WTC11 (cell line): ENCODE data around the gene PPM1E. TPM values are rescaled to one million over a fixed set of nuclear protein-coding genes. Genes with fewer than 3 reads are reported as not detected.

Experiments
- ATAC-seq: fragments of 200-7000 bp; cut with Tn5 transposase; 2 replicates; pipeline ENCODE4 v1.10.0; 2021; ENCODE audit warnings: mild to moderate bottlenecking, moderate library complexity
- CTCF ChIA-PET: fragments of 300-600 bp; sonication (Branson Sonifier 250); formaldehyde crosslinking; loops from one replicate; lab custom pipeline; 2021; ENCODE audit warnings: antibody characterized with exemption; lab: Charles Lee
- POLR2A ChIA-PET: fragments of 350-600 bp; sonication (Branson Sonifier 250); formaldehyde crosslinking; loops from one replicate; lab custom pipeline; 2021; ENCODE audit warnings: antibody characterized with exemption; lab: Charles Lee
- DNase-seq: peaks from one replicate; pipeline ENCODE4 v3.0.0; 2021; ENCODE audit warnings: low spot score
- H3K27ac Mint-ChIP-seq: 2 replicates; pipeline ENCODE4 v1.8.0; 2021; ENCODE audit warnings: mixed read lengths
- H3K27me3 Mint-ChIP-seq: 2 replicates; pipeline ENCODE4 v1.8.0; 2021; ENCODE audit warnings: low read depth, mild to moderate bottlenecking, moderate library complexity, mixed read lengths
- H3K36me3 Mint-ChIP-seq: 2 replicates; pipeline ENCODE4 v1.8.0; 2021; ENCODE audit warnings: mixed read lengths
- H3K4me1 Mint-ChIP-seq: 2 replicates; pipeline ENCODE4 v1.8.0; 2022; ENCODE audit warnings: mixed read lengths
- H3K4me3 Mint-ChIP-seq: 2 replicates; pipeline ENCODE4 v1.8.0; 2021; ENCODE audit warnings: mild to moderate bottlenecking, moderate library complexity, mixed read lengths
- H3K9me3 Mint-ChIP-seq: 2 replicates; pipeline ENCODE4 v1.8.0; 2021; ENCODE audit warnings: mixed read lengths
- CREB1 ChIP-seq: sonication (generic); formaldehyde crosslinking; IDR thresholded peaks from 2 replicates; pipeline ENCODE4 v1.8.0; 2023; ENCODE audit warnings: mild to moderate bottlenecking, missing genetic modification reagents
- CREM ChIP-seq: sonication (generic); formaldehyde crosslinking; IDR thresholded peaks from 2 replicates; pipeline ENCODE4 v1.8.1; 2022; ENCODE audit warnings: mild to moderate bottlenecking, missing genetic modification reagents, moderate library complexity
- ELF4 ChIP-seq: sonication (generic); formaldehyde crosslinking; IDR thresholded peaks from 2 replicates; pipeline ENCODE4 v1.8.1; 2022; ENCODE audit warnings: low read depth, mild to moderate bottlenecking, moderate library complexity, missing genetic modification reagents
- ESRRA ChIP-seq: sonication (generic); formaldehyde crosslinking; IDR thresholded peaks from 2 replicates; pipeline ENCODE4 v1.8.1; 2022; ENCODE audit warnings: mild to moderate bottlenecking, missing genetic modification reagents, borderline replicate concordance
- FOXK1 ChIP-seq: sonication (generic); formaldehyde crosslinking; IDR thresholded peaks from 2 replicates; pipeline ENCODE4 v1.8.0; 2022; ENCODE audit warnings: mild to moderate bottlenecking, moderate library complexity, missing genetic modification reagents
- GRHL2 ChIP-seq: fragments of 250-450 bp; sonication (Bioruptor Pico); IDR thresholded peaks from 2 replicates; pipeline ENCODE4 v1.8.0; 2022; ENCODE audit warnings: mild to moderate bottlenecking, moderate library complexity; ENCODE audit not compliant: insufficient replicate concordance, severe bottlenecking
- KAT7 ChIP-seq: sonication (generic); formaldehyde crosslinking; IDR thresholded peaks from 2 replicates; pipeline ENCODE4 v1.8.1; 2023; ENCODE audit warnings: missing genetic modification reagents, mild to moderate bottlenecking, borderline replicate concordance
- MXD4 ChIP-seq: fragments of 250-450 bp; sonication (Bioruptor Pico); IDR thresholded peaks from 2 replicates; pipeline ENCODE4 v1.8.0; 2021; ENCODE audit warnings: mild to moderate bottlenecking, moderate library complexity, borderline replicate concordance
- OVOL2 ChIP-seq: fragments of 250-450 bp; sonication (Bioruptor Pico); IDR thresholded peaks from 2 replicates; pipeline ENCODE4 v1.9.0; 2021; ENCODE audit warnings: mild to moderate bottlenecking, borderline replicate concordance
- RELA ChIP-seq: sonication (generic); formaldehyde crosslinking; IDR thresholded peaks from 2 replicates; pipeline ENCODE4 v1.8.1; 2022; ENCODE audit warnings: missing genetic modification reagents, mild to moderate bottlenecking, borderline replicate concordance
- RORB ChIP-seq: fragments of 250-450 bp; sonication (Bioruptor Pico); IDR thresholded peaks from 2 replicates; pipeline ENCODE4 v1.9.0; 2021; ENCODE audit warnings: mild to moderate bottlenecking
- SMAD3 ChIP-seq: sonication (generic); formaldehyde crosslinking; IDR thresholded peaks from 2 replicates; pipeline ENCODE4 v1.8.0; 2022; ENCODE audit warnings: missing genetic modification reagents, mild to moderate bottlenecking, borderline replicate concordance
- TEAD4 ChIP-seq: sonication (generic); formaldehyde crosslinking; IDR thresholded peaks from 2 replicates; pipeline ENCODE4 v1.8.0; 2022; ENCODE audit warnings: mild to moderate bottlenecking, missing genetic modification reagents
- ZNF138 ChIP-seq: sonication (generic); formaldehyde crosslinking; conservative IDR thresholded peaks from 2 replicates; pipeline ENCODE4 v1.8.1; 2022; ENCODE audit warnings: mild to moderate bottlenecking, moderate library complexity, missing genetic modification reagents
- ZNF423 ChIP-seq: fragments of 250-450 bp; sonication (Bioruptor Pico); IDR thresholded peaks from 2 replicates; pipeline ENCODE4 v2.1.2; 2022; ENCODE audit warnings: mild to moderate bottlenecking, moderate library complexity
- ZNF671 ChIP-seq: fragments of 250-450 bp; sonication (Bioruptor Pico); IDR thresholded peaks from 2 replicates; pipeline ENCODE4 v1.8.0; 2021; ENCODE audit warnings: mild to moderate bottlenecking
- total RNA-seq: library from RNA; stranded (reverse); gene quantifications from 3 replicates; pipeline ENCODE4 v1.2.3, GENCODE V29; 2021
- TF ChIP-seq, protein P1 (sequence below): sonication (generic); formaldehyde crosslinking; IDR thresholded peaks from 2 replicates; pipeline ENCODE4 v1.8.1; 2023; ENCODE audit warnings: mild to moderate bottlenecking, missing genetic modification reagents
- TF ChIP-seq, protein P2 (sequence below): fragments of 250-450 bp; sonication (Bioruptor Pico); IDR thresholded peaks from 2 replicates; pipeline ENCODE4 v1.9.0; 2021; ENCODE audit warnings: moderate library complexity, mild to moderate bottlenecking, inconsistent platforms, borderline replicate concordance

PPM1E gene
- total RNA-seq, 1 experiment from 2014 or later = 8.1 TPM

DNA sequence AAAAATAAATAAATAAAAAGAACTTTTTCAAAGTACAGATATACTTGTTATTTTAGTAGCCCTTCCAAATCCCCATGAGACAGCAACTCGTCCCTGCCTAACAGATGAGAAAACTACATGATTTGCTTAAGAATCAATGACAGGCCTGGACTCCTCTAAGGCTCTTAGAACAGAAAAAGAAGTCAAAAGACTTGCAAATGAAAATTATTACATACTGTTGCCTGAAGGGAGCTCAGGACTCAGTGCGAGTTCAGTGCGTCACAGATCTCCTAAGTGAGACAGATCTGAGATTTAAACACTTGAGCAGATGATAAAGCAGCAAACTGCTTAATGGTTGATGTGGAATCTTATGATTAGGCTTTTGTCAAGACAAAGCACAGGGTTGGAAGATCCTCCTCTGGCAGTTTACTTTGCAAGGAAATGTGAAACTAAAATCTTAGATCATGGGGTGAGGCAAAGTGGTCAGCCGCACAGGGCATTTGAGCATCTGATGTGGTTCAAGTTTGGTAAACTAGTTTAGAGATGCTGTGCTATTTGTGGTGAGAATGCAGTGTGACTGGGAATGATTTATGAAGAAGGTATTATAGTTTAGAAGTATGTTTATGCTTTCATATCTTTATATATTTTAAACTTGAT, 212.9 kb downstream of the PPM1E start:
- peak overlapping the region; percentile 7; the same call in 1 of the 2 replicates for H3K27ac Mint-ChIP-seq
- no peaks in the 10 kb centered on the region for H3K36me3 Mint-ChIP-seq
- H3K27me3 Mint-ChIP-seq = no peaks in the 10 kb centered on the region
- no peaks in the 10 kb centered on the region for H3K9me3 Mint-ChIP-seq
- CTCF ChIA-PET = interaction anchor here (1.3 to 1.4 kb wide), 2 partner anchors 257 to 381 kb away, joined by 3 read pairs; no protein-coding TSS in a partner anchor
- H3K4me3 Mint-ChIP-seq = no peak overlapping the region
- TF ChIP-seq ZNF138 (no peak), SMAD3 (CRISPR knock-in tag) (no peak), GRHL2 (CRISPR knock-in tag) (no peak), KAT7 (no peak), ZNF671 (CRISPR knock-in tag) (no peak), OVOL2 (no peak)
- no peak for ATAC-seq
- DNase-seq = no peak
- H3K4me1 Mint-ChIP-seq = peaks cover 37% of the 10 kb centered on the region
- POLR2A ChIA-PET = interaction anchor here (0.6 kb wide), 1 partner anchor 105 kb away, joined by 3 read pairs; no protein-coding TSS in a partner anchor

DNA sequence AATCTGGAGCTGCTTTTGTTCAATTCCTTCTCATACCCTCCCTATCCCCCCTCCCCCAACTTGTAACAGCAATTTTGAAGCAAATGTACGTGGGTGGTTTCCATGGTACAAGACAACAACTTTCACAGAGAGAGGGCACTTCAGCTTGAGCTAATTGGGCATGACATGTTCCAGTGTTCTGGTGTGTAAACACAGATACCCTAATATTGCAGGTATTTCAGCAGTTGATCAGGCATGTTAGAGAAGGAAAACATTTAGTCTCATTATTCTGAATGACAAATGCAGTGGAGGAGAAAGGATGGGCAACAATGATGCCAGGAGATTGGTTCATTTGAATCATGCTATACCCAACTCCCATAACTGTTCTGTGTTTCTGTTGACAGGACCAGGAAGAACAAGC, 213.5 kb downstream of the PPM1E start:
- Mint-ChIP-seq H3K27me3 (no peaks in the 10 kb centered on the region), H3K4me1 (peaks cover 37% of the 10 kb centered on the region), H3K36me3 (no peaks in the 10 kb centered on the region), H3K9me3 (no peaks in the 10 kb centered on the region), H3K4me3 (no peak overlapping the region), H3K27ac (no peak overlapping the region; the same call in 1 of the 2 replicates)
- DNase-seq (no peak), ATAC-seq (no peak)
- ChIA-PET CTCF (interaction anchor here (1.1 to 1.4 kb wide), 3 partner anchors 9 to 381 kb away, joined by 3 read pairs; no protein-coding TSS in a partner anchor), POLR2A (interaction anchor here (0.6 kb wide), 1 partner anchor 106 kb away, joined by 3 read pairs; no protein-coding TSS in a partner anchor)
- TF ChIP-seq RORB (CRISPR knock-in tag) = no peak
- TF ChIP-seq, protein P1, sequence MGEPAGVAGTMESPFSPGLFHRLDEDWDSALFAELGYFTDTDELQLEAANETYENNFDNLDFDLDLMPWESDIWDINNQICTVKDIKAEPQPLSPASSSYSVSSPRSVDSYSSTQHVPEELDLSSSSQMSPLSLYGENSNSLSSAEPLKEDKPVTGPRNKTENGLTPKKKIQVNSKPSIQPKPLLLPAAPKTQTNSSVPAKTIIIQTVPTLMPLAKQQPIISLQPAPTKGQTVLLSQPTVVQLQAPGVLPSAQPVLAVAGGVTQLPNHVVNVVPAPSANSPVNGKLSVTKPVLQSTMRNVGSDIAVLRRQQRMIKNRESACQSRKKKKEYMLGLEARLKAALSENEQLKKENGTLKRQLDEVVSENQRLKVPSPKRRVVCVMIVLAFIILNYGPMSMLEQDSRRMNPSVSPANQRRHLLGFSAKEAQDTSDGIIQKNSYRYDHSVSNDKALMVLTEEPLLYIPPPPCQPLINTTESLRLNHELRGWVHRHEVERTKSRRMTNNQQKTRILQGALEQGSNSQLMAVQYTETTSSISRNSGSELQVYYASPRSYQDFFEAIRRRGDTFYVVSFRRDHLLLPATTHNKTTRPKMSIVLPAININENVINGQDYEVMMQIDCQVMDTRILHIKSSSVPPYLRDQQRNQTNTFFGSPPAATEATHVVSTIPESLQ (CRISPR knock-in tag) = no peak
- no peak for TF ChIP-seq SMAD3 (CRISPR knock-in tag)
- TF ChIP-seq, protein P2, sequence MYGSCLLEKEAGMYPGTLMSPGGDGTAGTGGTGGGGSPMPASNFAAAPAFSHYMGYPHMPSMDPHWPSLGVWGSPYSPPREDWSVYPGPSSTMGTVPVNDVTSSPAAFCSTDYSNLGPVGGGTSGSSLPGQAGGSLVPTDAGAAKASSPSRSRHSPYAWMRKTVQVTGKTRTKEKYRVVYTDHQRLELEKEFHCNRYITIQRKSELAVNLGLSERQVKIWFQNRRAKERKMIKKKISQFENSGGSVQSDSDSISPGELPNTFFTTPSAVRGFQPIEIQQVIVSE (CRISPR knock-in tag) = no peak
- TF ChIP-seq RELA (CRISPR knock-in tag) = no peak
- TF ChIP-seq MXD4 (CRISPR knock-in tag) = no peak
- no peak for TF ChIP-seq ZNF423 (CRISPR knock-in tag)
- no peak for TF ChIP-seq TEAD4 (CRISPR knock-in tag)

DNA sequence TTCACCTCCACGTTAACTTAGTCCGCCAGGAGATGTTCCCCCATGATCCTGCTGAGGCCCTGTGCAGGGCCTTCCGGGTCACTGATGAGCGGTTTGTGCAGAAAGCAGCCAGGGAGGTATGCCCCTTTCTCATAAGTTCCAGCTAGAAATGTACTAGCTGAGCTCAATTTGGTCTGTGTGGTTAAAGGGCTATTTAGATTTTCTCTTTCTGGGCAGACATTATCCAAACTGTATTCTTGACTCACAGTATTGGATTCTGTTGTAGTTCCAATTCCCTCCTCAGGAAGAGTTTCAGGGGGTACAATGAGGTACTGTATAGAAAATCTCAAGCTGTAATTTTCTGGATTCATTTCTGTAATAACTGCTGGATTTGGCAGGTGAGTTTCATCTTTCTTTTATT, 214.0 kb downstream of the PPM1E start:
- no peak for ATAC-seq
- no peak for TF ChIP-seq ELF4
- TF ChIP-seq SMAD3 (CRISPR knock-in tag) = no peak
- TF ChIP-seq CREM = no peak
- TF ChIP-seq, protein P1 (CRISPR knock-in tag) = no peak
- no peak for TF ChIP-seq CREB1 (CRISPR knock-in tag)
- TF ChIP-seq FOXK1 (CRISPR knock-in tag) = no peak
- TF ChIP-seq ESRRA (CRISPR knock-in tag) = no peak
- TF ChIP-seq, all 79 proteins: peak for 0
- POLR2A ChIA-PET = no interaction called here
- CTCF ChIA-PET = interaction anchor here (1.1 to 1.4 kb wide), 3 partner anchors 9 to 382 kb away, joined by 3 read pairs; no protein-coding TSS in a partner anchor
- Mint-ChIP-seq H3K27ac (no peak overlapping the region; the same call in 1 of the 2 replicates), H3K4me1 (peaks cover 37% of the 10 kb centered on the region), H3K4me3 (no peak overlapping the region), H3K36me3 (no peaks in the 10 kb centered on the region), H3K9me3 (no peaks in the 10 kb centered on the region), H3K27me3 (no peaks in the 10 kb centered on the region)
- no peak for DNase-seq
